ENCODE results near the gene TIE1. TPM values are rescaled to one million over a fixed set of nuclear protein-coding genes. Genes with fewer than 3 reads are reported as not detected.

Gene TIE1
- polyA plus RNA-seq, 1 experiment, result not detected

DNA sequence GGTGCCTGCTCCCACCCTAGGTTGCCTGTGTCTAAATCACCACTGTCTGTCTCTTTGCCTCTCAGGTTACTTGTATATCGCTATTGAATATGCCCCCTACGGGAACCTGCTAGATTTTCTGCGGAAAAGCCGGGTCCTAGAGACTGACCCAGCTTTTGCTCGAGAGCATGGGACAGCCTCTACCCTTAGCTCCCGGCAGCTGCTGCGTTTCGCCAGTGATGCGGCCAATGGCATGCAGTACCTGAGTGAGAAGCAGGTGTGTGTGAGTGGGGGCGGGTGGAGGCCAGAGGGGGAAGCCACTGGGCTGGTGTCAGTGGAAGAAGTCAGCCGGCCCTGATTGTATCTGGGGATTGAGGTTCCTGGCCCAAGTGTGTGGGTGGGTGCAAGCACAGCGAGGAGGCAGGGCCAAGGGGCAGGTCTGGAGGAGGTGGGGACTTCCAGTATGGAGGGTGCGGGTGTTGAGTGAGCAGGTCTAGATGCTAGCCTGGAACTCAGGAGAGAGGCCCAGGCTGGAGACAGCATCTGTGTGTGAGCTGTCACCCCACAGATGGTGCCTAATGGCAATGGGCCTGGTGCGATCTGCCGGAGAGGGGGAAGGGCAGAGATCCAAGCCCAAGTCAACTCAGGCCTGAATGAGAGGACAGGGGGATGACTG, 17.2 kb downstream of the TIE1 start:
- no peak for DNase-seq (ENCODE audit: low read depth)
- H3K36me3 ChIP-seq (ENCODE audit: control insufficient read depth, insufficient read depth, low read length), result no peaks in the 10 kb centered on the region
- H3K27me3 ChIP-seq (ENCODE audit: control insufficient read depth, insufficient read depth, low read length), result no peaks in the 10 kb centered on the region
- POLR2A ChIA-PET, result no interaction called here
- no peak overlapping the region for H3K4me3 ChIP-seq (ENCODE audit: low read depth, low read length)
- CTCF ChIA-PET, result interaction anchor here (0.6 to 1.3 kb wide), 2 partner anchors 8 to 11 kb away, joined by 3 read pairs; no protein-coding TSS in a partner anchor
- TF ChIP-seq, protein P1, sequence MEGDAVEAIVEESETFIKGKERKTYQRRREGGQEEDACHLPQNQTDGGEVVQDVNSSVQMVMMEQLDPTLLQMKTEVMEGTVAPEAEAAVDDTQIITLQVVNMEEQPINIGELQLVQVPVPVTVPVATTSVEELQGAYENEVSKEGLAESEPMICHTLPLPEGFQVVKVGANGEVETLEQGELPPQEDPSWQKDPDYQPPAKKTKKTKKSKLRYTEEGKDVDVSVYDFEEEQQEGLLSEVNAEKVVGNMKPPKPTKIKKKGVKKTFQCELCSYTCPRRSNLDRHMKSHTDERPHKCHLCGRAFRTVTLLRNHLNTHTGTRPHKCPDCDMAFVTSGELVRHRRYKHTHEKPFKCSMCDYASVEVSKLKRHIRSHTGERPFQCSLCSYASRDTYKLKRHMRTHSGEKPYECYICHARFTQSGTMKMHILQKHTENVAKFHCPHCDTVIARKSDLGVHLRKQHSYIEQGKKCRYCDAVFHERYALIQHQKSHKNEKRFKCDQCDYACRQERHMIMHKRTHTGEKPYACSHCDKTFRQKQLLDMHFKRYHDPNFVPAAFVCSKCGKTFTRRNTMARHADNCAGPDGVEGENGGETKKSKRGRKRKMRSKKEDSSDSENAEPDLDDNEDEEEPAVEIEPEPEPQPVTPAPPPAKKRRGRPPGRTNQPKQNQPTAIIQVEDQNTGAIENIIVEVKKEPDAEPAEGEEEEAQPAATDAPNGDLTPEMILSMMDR (IDR thresholded peaks at IDR 0.05; ENCODE audit: insufficient read depth, low read depth, low read length), result no peak

DNA sequence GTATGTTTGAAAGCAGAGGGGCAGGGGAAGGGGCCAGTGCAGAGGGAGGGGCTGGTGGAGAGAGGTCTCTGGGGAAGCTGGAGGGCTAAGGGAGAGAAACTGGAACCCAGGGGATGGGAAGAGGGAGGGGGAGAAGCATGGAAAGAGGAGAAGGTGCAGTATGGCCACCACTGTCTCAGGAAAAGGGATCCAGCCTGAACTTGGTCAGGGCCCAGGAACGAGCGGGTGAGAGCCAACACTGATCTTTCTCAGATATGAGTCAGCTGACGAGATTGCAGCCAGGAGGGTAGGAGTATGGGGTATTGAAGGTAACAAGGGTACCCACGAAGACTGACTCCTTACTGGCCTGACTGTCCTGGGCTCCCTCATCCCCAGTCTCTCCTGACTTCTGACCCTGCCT, 18.0 kb downstream of the TIE1 start:
- Histone ChIP-seq H3K4me3 (ENCODE audit: low read depth, low read length) (no peak overlapping the region), H3K27me3 (ENCODE audit: control insufficient read depth, insufficient read depth, low read length) (no peaks in the 10 kb centered on the region), H3K36me3 (ENCODE audit: control insufficient read depth, insufficient read depth, low read length) (no peaks in the 10 kb centered on the region)
- ChIA-PET POLR2A (no interaction called here), CTCF (interaction anchor here (0.6 kb wide), 1 partner anchor 12 kb away, joined by 3 read pairs; no protein-coding TSS in a partner anchor)
- DNase-seq (ENCODE audit: low read depth), result no peak
- TF ChIP-seq, protein P1 (IDR thresholded peaks at IDR 0.05; ENCODE audit: insufficient read depth, low read depth, low read length), result no peak

DNA sequence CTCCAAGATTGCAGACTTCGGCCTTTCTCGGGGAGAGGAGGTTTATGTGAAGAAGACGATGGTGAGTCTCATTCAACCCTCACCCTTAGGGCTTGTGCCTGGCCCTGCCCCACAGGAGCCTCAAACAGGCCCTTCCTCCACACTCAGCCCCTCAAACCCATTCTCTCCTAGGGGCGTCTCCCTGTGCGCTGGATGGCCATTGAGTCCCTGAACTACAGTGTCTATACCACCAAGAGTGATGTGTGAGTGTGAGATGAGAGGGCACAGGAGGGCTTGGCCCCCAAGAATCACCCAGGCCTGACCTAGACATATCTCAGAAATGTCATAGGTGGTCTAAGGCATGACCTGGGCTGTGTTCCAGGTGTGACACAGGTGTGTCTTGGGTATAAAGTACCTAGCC, 18.5 kb downstream of the TIE1 start:
- no peak for DNase-seq (ENCODE audit: low read depth)
- Histone ChIP-seq H3K36me3 (ENCODE audit: control insufficient read depth, insufficient read depth, low read length) (no peaks in the 10 kb centered on the region), H3K27me3 (ENCODE audit: control insufficient read depth, insufficient read depth, low read length) (no peaks in the 10 kb centered on the region), H3K4me3 (ENCODE audit: low read depth, low read length) (no peak overlapping the region)
- TF ChIP-seq, protein P1 (IDR thresholded peaks at IDR 0.05; ENCODE audit: insufficient read depth, low read depth, low read length), result no peak
- POLR2A ChIA-PET, result no interaction called here
- CTCF ChIA-PET, result no interaction called here

DNA sequence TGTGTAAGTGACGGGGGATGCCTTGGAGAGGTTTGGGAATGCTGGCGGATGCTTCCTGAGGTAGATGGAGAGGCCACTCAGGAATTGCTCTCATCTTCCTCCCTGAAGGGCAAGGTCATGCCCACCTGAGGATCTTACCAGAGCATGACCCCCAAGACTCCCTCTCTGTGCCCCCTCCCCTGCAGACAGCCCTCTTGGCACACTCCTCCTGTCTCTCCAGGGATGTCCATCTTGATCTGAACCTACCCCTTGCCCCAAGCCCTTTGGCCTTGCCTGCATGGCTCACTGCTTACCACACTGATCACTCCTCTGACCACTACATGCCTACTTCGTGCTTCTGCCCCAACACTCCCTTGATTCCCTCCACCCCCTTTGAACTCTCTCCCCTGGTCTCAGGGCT, 19.0 kb downstream of the TIE1 start:
- CTCF ChIA-PET, result interaction anchor here (0.8 kb wide), 1 partner anchor 13 kb away, joined by 4 read pairs; no protein-coding TSS in a partner anchor
- no peak for DNase-seq (ENCODE audit: low read depth)

DNA sequence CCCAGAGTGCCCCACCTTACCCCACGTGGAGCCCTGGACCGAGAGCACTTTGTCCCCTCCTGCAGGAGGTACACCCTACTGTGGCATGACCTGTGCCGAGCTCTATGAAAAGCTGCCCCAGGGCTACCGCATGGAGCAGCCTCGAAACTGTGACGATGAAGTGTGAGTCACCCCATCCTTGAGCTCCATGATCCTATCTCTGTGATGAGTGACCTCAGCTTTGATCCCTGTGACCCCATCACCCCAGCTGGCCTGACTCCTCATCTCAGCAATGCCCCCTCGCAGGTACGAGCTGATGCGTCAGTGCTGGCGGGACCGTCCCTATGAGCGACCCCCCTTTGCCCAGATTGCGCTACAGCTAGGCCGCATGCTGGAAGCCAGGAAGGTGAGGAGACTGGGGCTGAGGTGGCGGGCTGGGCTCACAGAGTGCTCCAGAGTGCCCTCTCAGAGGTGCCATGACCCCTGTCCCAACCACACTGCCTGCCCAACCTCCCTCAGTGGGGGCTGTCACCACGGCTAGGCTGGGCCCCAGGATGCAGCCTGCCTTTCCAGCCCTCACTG, 20.6 kb downstream of the TIE1 start:
- POLR2A ChIA-PET, result no interaction called here
- TF ChIP-seq, protein P1 (IDR thresholded peaks at IDR 0.05; ENCODE audit: insufficient read depth, low read depth, low read length), result no peak
- H3K27me3 ChIP-seq (ENCODE audit: control insufficient read depth, insufficient read depth, low read length), result no peaks in the 10 kb centered on the region
- no peak for DNase-seq (ENCODE audit: low read depth)
- no peak overlapping the region for H3K4me3 ChIP-seq (ENCODE audit: low read depth, low read length)
- no peaks in the 10 kb centered on the region for H3K36me3 ChIP-seq (ENCODE audit: control insufficient read depth, insufficient read depth, low read length)
- CTCF ChIA-PET, result interaction anchor here (1.1 kb wide), 1 partner anchor 27 kb away, joined by 3 read pairs; no protein-coding TSS in a partner anchor

More for the DNA sequence above, 19.0 kb downstream of the TIE1 start:
- Histone ChIP-seq H3K4me3 (ENCODE audit: low read depth, low read length) (no peak overlapping the region), H3K36me3 (ENCODE audit: control insufficient read depth, insufficient read depth, low read length) (no peaks in the 10 kb centered on the region), H3K27me3 (ENCODE audit: control insufficient read depth, insufficient read depth, low read length) (no peaks in the 10 kb centered on the region)
- TF ChIP-seq, protein P1 (IDR thresholded peaks at IDR 0.05; ENCODE audit: insufficient read depth, low read depth, low read length), result no peak
- POLR2A ChIA-PET, result no interaction called here

Measured in BJ (cell line).